B cell (primary cell): ENCODE results near the gene STAMBP. TPM values are rescaled to one million over a fixed set of nuclear protein-coding genes. Genes with fewer than 3 reads are reported as not detected.

ENCODE experiments used
- ATAC-seq: fragments of 200-7000 bp; cut with Tn5 transposase; one replicate; pipeline ENCODE4 v1.10.0; 2021; ENCODE audit warnings: low read depth, mild to moderate bottlenecking, moderate number of reproducible peaks, moderate library complexity
- CTCF ChIA-PET: fragments of 350-600 bp; sonication (Branson Sonifier 250); formaldehyde crosslinking; loops from one replicate; lab custom pipeline; 2021; ENCODE audit warnings: antibody characterized with exemption, inconsistent platforms; lab: Charles Lee
- POLR2A ChIA-PET: fragments of 350-600 bp; sonication (Branson Sonifier 250); formaldehyde crosslinking; loops from one replicate; lab custom pipeline; 2021; ENCODE audit warnings: antibody characterized with exemption; lab: Charles Lee
- DNase-seq: peaks from one replicate; pipeline ENCODE4 v3.0.0; 2013
- H2AFZ ChIP-seq: 2 replicates; pipeline ENCODE4 v1.6.1; 2012; ENCODE audit warnings: mild to moderate bottlenecking, low read depth, low read length; ENCODE audit not compliant: insufficient read depth, poor library complexity, severe bottlenecking
- H3K27ac ChIP-seq, 2 donors: 1 replicate in 1 of 2; 2 replicates in 1 of 2; pipeline ENCODE4 v1.5.1; 2012 to 2013; ENCODE audit warnings: low read length in 2 of 2, mild to moderate bottlenecking in 2 of 2, moderate library complexity in 1 of 2
- H3K27me3 ChIP-seq, 4 experiments: fragments of 200-600 bp in 1 of 4; sonication (generic) in 1 of 4; replicated peaks in 1 of 4; 1 replicate in 2 of 4; 2 replicates in 2 of 4; pipeline versions ENCODE4 v1.6.1 to v1.7.0; 2013 to 2016; ENCODE audit warnings: low read length in 3 of 4, mild to moderate bottlenecking in 2 of 4, mixed read lengths in 1 of 4, moderate library complexity in 1 of 4; ENCODE audit not compliant: insufficient read depth in 4 of 4, control insufficient read depth in 3 of 4; ENCODE audit errors: control extremely low read depth in 1 of 4
- H3K36me3 ChIP-seq, 2 experiments: replicated peaks in 1 of 2; 1 replicate in 1 of 2; 2 replicates in 1 of 2; pipeline versions ENCODE4 v1.6.1 to v1.7.1; 2013; ENCODE audit warnings: low read length in 1 of 2; ENCODE audit not compliant: insufficient read depth in 2 of 2, control insufficient read depth in 1 of 2; ENCODE audit errors: control extremely low read depth in 1 of 2, extremely low read depth in 1 of 2
- H3K4me1 ChIP-seq, 2 donors: fragments of 200-600 bp in 1 of 2; sonication (generic) in 1 of 2; 1 replicate in 1 of 2; 2 replicates in 1 of 2; pipeline versions ENCODE4 v1.5.1 to v1.6.1; 2013 to 2017; ENCODE audit warnings: low read length in 2 of 2; ENCODE audit not compliant: control insufficient read depth in 2 of 2, insufficient read depth in 2 of 2
- H3K4me2 ChIP-seq: replicated peaks from 2 replicates; pipeline ENCODE3; 2012; ENCODE audit warnings: mild to moderate bottlenecking, low read depth, low read length; ENCODE audit not compliant: poor library complexity, severe bottlenecking
- H3K4me3 ChIP-seq, 5 experiments: fragments of 200-600 bp in 1 of 5; sonication (generic) in 1 of 5; 1 replicate in 3 of 5; 2 replicates in 2 of 5; pipeline versions ENCODE4 v1.5.1 to v1.7.0; 2011 to 2016; ENCODE audit warnings: low read length in 4 of 5, mild to moderate bottlenecking in 4 of 5, low read depth in 2 of 5, control low read depth in 1 of 5, moderate library complexity in 1 of 5; ENCODE audit not compliant: insufficient read depth in 1 of 5; ENCODE audit errors: control extremely low read depth in 1 of 5, extremely low read depth in 1 of 5
- H3K79me2 ChIP-seq: fragments of 200-600 bp; sonication (generic); one replicate; pipeline ENCODE4 v1.6.0; 2016; ENCODE audit warnings: low read length; ENCODE audit not compliant: control insufficient read depth, insufficient read depth
- H3K9ac ChIP-seq: fragments of 200-600 bp; sonication (generic); 2 replicates; pipeline ENCODE4 v1.6.1; 2017; ENCODE audit warnings: mild to moderate bottlenecking, low read length, moderate library complexity
- H3K9me3 ChIP-seq, 3 donors: one replicate each; pipeline versions ENCODE4 v1.6.1 to v1.7.1; 2013; ENCODE audit warnings: low read length in 2 of 3; ENCODE audit not compliant: control insufficient read depth in 2 of 3, insufficient read depth in 1 of 3; ENCODE audit errors: control extremely low read depth in 1 of 3
- H4K20me1 ChIP-seq: 2 replicates; pipeline ENCODE4 v1.6.0; 2012; ENCODE audit warnings: mild to moderate bottlenecking, low read length; ENCODE audit not compliant: insufficient read depth, control insufficient read depth, poor library complexity, severe bottlenecking
- H3K27ac Mint-ChIP-seq: one replicate; pipeline ENCODE4 v1.8.0; 2021; ENCODE audit warnings: mixed read lengths
- H3K27me3 Mint-ChIP-seq: one replicate; pipeline ENCODE4 v1.8.0; 2021; ENCODE audit warnings: mixed read lengths
- H3K4me1 Mint-ChIP-seq: one replicate; pipeline ENCODE4 v1.8.0; 2021; ENCODE audit warnings: mixed read lengths
- H3K4me3 Mint-ChIP-seq: one replicate; pipeline ENCODE4 v1.8.0; 2021; ENCODE audit warnings: mixed read lengths
- H3K9me3 Mint-ChIP-seq: one replicate; pipeline ENCODE4 v1.8.0; 2022; ENCODE audit warnings: mixed read lengths; ENCODE audit not compliant: insufficient read depth
- EZH2 ChIP-seq: IDR thresholded peaks from 2 replicates; pipeline ENCODE4 v1.6.1; 2012; ENCODE audit warnings: borderline replicate concordance, low read depth, mild to moderate bottlenecking, moderate library complexity, low read length; ENCODE audit not compliant: insufficient read depth, poor library complexity, severe bottlenecking
- WGBS: methylation state at CpG from one replicate; pipeline ENCODE4 v1.1.5; 2013; ENCODE audit warnings: missing lambda C conversion rate; ENCODE audit not compliant: insufficient coverage; 5-methylcytosine and 5-hydroxymethylcytosine counted together
- intact Hi-C: fragments of 100-400 bp; cut with micrococcal nuclease; formaldehyde crosslinking; loops from one replicate; pipeline ENCODE4 v1.10.0; 2022
- polyA plus RNA-seq: library from polyadenylated mRNA; depleted of rRNA; stranded (reverse); fragments of >200 nt; gene quantifications from 2 replicates; pipeline ENCODE4 v1.2.3, GENCODE V29; 2012
- total RNA-seq, 2 donors: library from RNA; stranded (reverse); fragments of 120-200 nt in 1 of 2; gene quantifications; 1 replicate in 1 of 2; 2 replicates in 1 of 2; pipeline versions ENCODE4 v1.2.3 to v1.2.4, GENCODE V29; 2013 to 2022
- TF ChIP-seq, protein P1 (sequence below): fragments of 200-600 bp; IDR thresholded peaks from one replicate; pipeline ENCODE4 v1.8.0; 2022; ENCODE audit warnings: antibody characterized with exemption, mild to moderate bottlenecking

STAMBP gene
- total and polyA plus RNA-seq, 2 donors (not counting 1 experiment from before 2014, with no cell fraction given): 21.8 to 32.5 TPM

DNA sequence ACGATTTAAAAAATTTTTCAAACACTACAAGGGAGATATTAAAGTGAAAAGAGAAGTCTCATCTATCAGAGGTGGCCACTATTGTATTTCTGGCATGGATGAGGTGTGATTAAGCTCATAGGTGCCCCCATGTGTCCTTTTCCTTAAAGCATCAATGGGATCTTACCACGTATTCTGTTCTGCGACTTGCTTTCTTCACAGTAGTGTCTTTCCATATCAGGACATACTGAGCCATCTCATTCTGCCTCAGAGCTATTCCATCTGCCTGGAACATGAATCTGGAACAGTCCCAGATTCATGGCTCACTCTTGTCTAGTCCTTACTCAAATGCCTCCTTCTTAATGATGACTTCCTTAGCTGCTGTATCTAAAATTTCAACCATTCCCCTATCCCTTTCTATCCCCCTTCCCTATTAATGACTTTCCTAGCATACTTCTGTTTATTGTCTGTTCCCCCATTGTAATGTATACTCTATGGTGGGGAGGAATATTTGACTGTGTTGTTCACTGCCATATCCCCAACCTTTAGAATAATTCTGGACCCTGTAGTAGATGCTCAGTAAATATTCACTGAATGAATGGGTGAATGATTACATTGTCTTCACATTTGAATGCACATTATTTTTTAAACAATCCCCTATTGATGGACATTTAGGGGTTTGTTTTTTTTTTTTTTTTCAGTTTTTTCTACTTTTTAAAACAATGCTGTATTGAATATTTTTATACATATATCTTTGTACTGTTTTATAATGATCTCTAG lies 11.1 kb downstream of the STAMBP start:
- Histone ChIP-seq H4K20me1 (peaks cover 22% of the 10 kb centered on the region), H3K27ac (no peak overlapping the region), H3K27me3 (no peaks in the 10 kb centered on the region), H3K4me2 (no peak overlapping the region), H2AFZ (no peak overlapping the region), H3K4me1 (no peaks in the 10 kb centered on the region), H3K79me2 (peaks cover 5% of the 10 kb centered on the region), H3K9me3 (no peaks in the 10 kb centered on the region), H3K36me3 (peaks cover 0 to 39% of the 10 kb centered on the region in 2 experiments), H3K9ac (no peak overlapping the region), H3K4me3 (no peak overlapping the region)
- no peak for TF ChIP-seq EZH2
- TF ChIP-seq, protein P1, sequence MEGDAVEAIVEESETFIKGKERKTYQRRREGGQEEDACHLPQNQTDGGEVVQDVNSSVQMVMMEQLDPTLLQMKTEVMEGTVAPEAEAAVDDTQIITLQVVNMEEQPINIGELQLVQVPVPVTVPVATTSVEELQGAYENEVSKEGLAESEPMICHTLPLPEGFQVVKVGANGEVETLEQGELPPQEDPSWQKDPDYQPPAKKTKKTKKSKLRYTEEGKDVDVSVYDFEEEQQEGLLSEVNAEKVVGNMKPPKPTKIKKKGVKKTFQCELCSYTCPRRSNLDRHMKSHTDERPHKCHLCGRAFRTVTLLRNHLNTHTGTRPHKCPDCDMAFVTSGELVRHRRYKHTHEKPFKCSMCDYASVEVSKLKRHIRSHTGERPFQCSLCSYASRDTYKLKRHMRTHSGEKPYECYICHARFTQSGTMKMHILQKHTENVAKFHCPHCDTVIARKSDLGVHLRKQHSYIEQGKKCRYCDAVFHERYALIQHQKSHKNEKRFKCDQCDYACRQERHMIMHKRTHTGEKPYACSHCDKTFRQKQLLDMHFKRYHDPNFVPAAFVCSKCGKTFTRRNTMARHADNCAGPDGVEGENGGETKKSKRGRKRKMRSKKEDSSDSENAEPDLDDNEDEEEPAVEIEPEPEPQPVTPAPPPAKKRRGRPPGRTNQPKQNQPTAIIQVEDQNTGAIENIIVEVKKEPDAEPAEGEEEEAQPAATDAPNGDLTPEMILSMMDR: peak; percentile 8
- ChIA-PET CTCF (no interaction called here), POLR2A (no interaction called here)
- intact Hi-C loops: no loop called here
- H3K4me3 Mint-ChIP-seq: no peak overlapping the region
- no peaks in the 10 kb centered on the region for H3K9me3 Mint-ChIP-seq
- no peak overlapping the region for H3K27ac Mint-ChIP-seq
- peaks cover 9% of the 10 kb centered on the region for H3K4me1 Mint-ChIP-seq
- 100% methylated on average over 2 of the region's 3 CpGs for WGBS
- H3K27me3 Mint-ChIP-seq: no peaks in the 10 kb centered on the region
- ATAC-seq (no peak), DNase-seq (no peak)
